Heart right ventricle (tissue), 16 donors: Measurements from ENCODE around the gene LDLRAD4. TPM values are rescaled to one million over a fixed set of nuclear protein-coding genes. Genes with fewer than 3 reads are reported as not detected.

Experiments
- ATAC-seq, 8 donors: fragments of 200-7000 bp; cut with Tn5 transposase; one replicate each; pipeline ENCODE4 v1.9.1; 2020; ENCODE audit warnings: mild to moderate bottlenecking in 8 of 8, moderate library complexity in 8 of 8, moderate number of reproducible peaks in 1 of 8
- DNase-seq, 2 donors: peaks; one replicate each; pipeline ENCODE4 v3.0.0-alpha.2; 2020
- H3K27ac ChIP-seq, 10 donors: fragments of 200-600 bp; sonication (generic) in 2 of 10; one replicate each; pipeline versions ENCODE4 v1.5.0 to v1.8.0; 2020 to 2022; ENCODE audit warnings: mild to moderate bottlenecking in 3 of 10
- H3K27me3 ChIP-seq, 7 donors: fragments of 200-600 bp; one replicate each; pipeline ENCODE4 v1.8.0; 2021 to 2022; ENCODE audit warnings: mild to moderate bottlenecking in 2 of 7
- H3K36me3 ChIP-seq, 9 donors: fragments of 200-600 bp; sonication (generic) in 1 of 9; one replicate each; pipeline versions ENCODE4 v1.5.0 to v1.8.0; 2020 to 2022; ENCODE audit warnings: mild to moderate bottlenecking in 2 of 9
- H3K4me1 ChIP-seq, 9 donors: fragments of 200-600 bp; sonication (generic) in 1 of 9; one replicate each; pipeline versions ENCODE4 v1.5.0 to v1.8.0; 2020 to 2022; ENCODE audit warnings: mild to moderate bottlenecking in 4 of 9
- H3K4me3 ChIP-seq, 10 donors: fragments of 200-600 bp; sonication (generic) in 2 of 10; one replicate each; pipeline versions ENCODE4 v1.5.0 to v1.8.0; 2020 to 2022; ENCODE audit warnings: mild to moderate bottlenecking in 7 of 10, moderate library complexity in 2 of 10
- H3K9me3 ChIP-seq, 11 donors: fragments of 200-600 bp in 10 of 11; sonication (generic) in 2 of 11; one replicate each; pipeline versions ENCODE4 v1.5.0 to v1.8.0; 2013 to 2022; ENCODE audit warnings: mild to moderate bottlenecking in 2 of 11, control low read depth in 1 of 11, moderate library complexity in 1 of 11
- CTCF ChIP-seq, 9 donors: fragments of 200-600 bp; sonication (generic) in 2 of 9; IDR thresholded peaks; one replicate each; pipeline versions ENCODE4 v1.5.0 to v1.8.0; 2021 to 2022; ENCODE audit warnings: antibody characterized with exemption in 9 of 9, mild to moderate bottlenecking in 5 of 9, moderate library complexity in 1 of 9
- WGBS, 2 donors: extraction: QIAGEN DNeasy Blood & Tissue Kit; methylation state at CpG; one replicate each; pipeline ENCODE4 v1.1.7; 2013; ENCODE audit warnings: inconsistent platforms in 1 of 2; 5-methylcytosine and 5-hydroxymethylcytosine counted together
- intact Hi-C, 10 donors: fragments of 100-400 bp; cut with DNase I; formaldehyde crosslinking; loops; one replicate each; pipeline versions ENCODE4 v1.11.1 to v1.14.2; 2022
- polyA plus RNA-seq, 2 donors: library from polyadenylated mRNA; stranded (reverse); fragments of 200-250 nt; gene quantifications; one replicate each; pipeline ENCODE4 v1.2.3, GENCODE V29; 2013
- total RNA-seq, 10 donors: library from RNA; stranded (reverse); fragmentation: NEBNext Ultra II Directional in 3 of 10; extraction: Animal tissue kit (Norgen Biotek cat#: 25700) in 3 of 10; gene quantifications; one replicate each; pipeline versions ENCODE4 v1.2.1 to v1.2.4, GENCODE V29; 2021 to 2023
- donor health status: Arrhythmogenic right ventricular cardiomyopathy.
- donor health status: ischemic (EF 13 %, LVEDD 7.1; RV severe dilation, severe dysfunction).
- donor health status: healthy with polysubstance abuse.
- donor health status: DM: no; HTN: yes; CAD: no.
- donor health status: DM: no; HTN: no; CAD: no.
- donor health status: ischemic (EF 25% LVEDD 6.9; RV normal size, moderate dysfunction).
- donor health status: ischemic (EF 25% LVEDD 5.7; RV mildly dilated, moderate dysfunction).
- donor health status: healthy.
- donor health status: DM: yes; HTN: yes; CAD: no.
- donor health status: Ischemic cardiomyopathy.
- donor health status: ischemic (EF 35%, LVEDD 5.7; RV mildly dilated, moderate dysfunction).
- donor health status: nonischemic (EF 11% LVEDD 7.7; RV severe dilation, severe dysfunction).
- donor health status: DM: yes; HTN: yes; CAD: no.
- donor health status: PGD.
- donor health status: ischemic (EF 29% LVEDD 5.4; RV normal size, mild dysfunction).
- donor health status: nonischemic (EF 23%, LVEDD 6.1; RV moderate dilation, normal function).

The LDLRAD4 gene
- total and polyA plus RNA-seq, 12 donors, result 5.4 to 74.6 (median 34.6) TPM

- peaks cover 0 to 40% (median 6%) of the 10 kb centered on the region in 9 donors for H3K4me1 ChIP-seq
- no peak for DNase-seq
- TF ChIP-seq CTCF (IDR thresholded peaks at IDR 0.05), result no peak
- no peaks in the 10 kb centered on the region for H3K36me3 ChIP-seq
- peaks cover 0 to 3% (median 0%) of the 10 kb centered on the region in 11 donors for H3K9me3 ChIP-seq
- intact Hi-C loops, result no loop called here
- no peak overlapping the region for H3K27ac ChIP-seq
- no peak for ATAC-seq
- WGBS, 2 donors, result 91 to 93% methylated on average over 7 of the region's 7 CpGs
- no peak overlapping the region for H3K4me3 ChIP-seq
- no peaks in the 10 kb centered on the region for H3K27me3 ChIP-seq
Observed at GRCh38 chr18:13570856-13571495, 352.4 kb downstream of the LDLRAD4 start.

GRCh38 chr18:13572148-13572547 lies 353.6 kb downstream of the LDLRAD4 start:
- Histone ChIP-seq H3K4me3 (no peak overlapping the region), H3K9me3 (peaks cover 0 to 3% (median 0%) of the 10 kb centered on the region in 11 donors), H3K36me3 (no peaks in the 10 kb centered on the region), H3K27me3 (no peaks in the 10 kb centered on the region), H3K4me1 (peaks cover 0 to 40% (median 6%) of the 10 kb centered on the region in 9 donors), H3K27ac (no peak overlapping the region)
- no peak for DNase-seq
- no peak for TF ChIP-seq CTCF (IDR thresholded peaks at IDR 0.05)
- 97 to 100% methylated on average over 5 of the region's 5 CpGs for WGBS, 2 donors
- intact Hi-C loops, result no loop called here
- ATAC-seq, result no peak

GRCh38 chr18:13572721-13573120 lies 354.2 kb downstream of the LDLRAD4 start:
- 97 to 99% methylated on average over 7 of the region's 7 CpGs for WGBS, 2 donors
- DNase-seq (no peak), ATAC-seq (no peak)
- peaks cover 0 to 3% (median 0%) of the 10 kb centered on the region in 11 donors for H3K9me3 ChIP-seq
- H3K4me1 ChIP-seq, result peaks cover 0 to 40% (median 8%) of the 10 kb centered on the region in 9 donors
- H3K27me3 ChIP-seq, result no peaks in the 10 kb centered on the region
- no peak overlapping the region for H3K27ac ChIP-seq
- no peak overlapping the region for H3K4me3 ChIP-seq
- intact Hi-C loops, result no loop called here
- H3K36me3 ChIP-seq, result no peaks in the 10 kb centered on the region
- no peak for TF ChIP-seq CTCF (IDR thresholded peaks at IDR 0.05)

- Histone ChIP-seq H3K27me3 (no peaks in the 10 kb centered on the region), H3K27ac (no peak overlapping the region), H3K4me1 (peaks cover 0 to 40% (median 10%) of the 10 kb centered on the region in 9 donors), H3K4me3 (no peak overlapping the region), H3K36me3 (no peaks in the 10 kb centered on the region), H3K9me3 (peaks cover 0 to 3% (median 0%) of the 10 kb centered on the region in 11 donors)
- 96 to 99% methylated on average over 7 of the region's 7 CpGs for WGBS, 2 donors
- no peak for DNase-seq
- no peak for TF ChIP-seq CTCF (IDR thresholded peaks at IDR 0.05)
- ATAC-seq, result no peak
- intact Hi-C loops, result no loop called here
Observed at GRCh38 chr18:13573750-13574149, 355.2 kb downstream of the LDLRAD4 start.
